Measurements from ENCODE around the gene SLC29A3. TPM values are rescaled to one million over a fixed set of nuclear protein-coding genes. Genes with fewer than 3 reads are reported as not detected.
A peak's percentile ranks its signal among the peaks of the same experiment; 100 is the strongest.

Gene SLC29A3
- total and polyA plus RNA-seq, 5 experiments from 2014 or later = 3.7 to 10.4 (median 8.2) TPM

DNA sequence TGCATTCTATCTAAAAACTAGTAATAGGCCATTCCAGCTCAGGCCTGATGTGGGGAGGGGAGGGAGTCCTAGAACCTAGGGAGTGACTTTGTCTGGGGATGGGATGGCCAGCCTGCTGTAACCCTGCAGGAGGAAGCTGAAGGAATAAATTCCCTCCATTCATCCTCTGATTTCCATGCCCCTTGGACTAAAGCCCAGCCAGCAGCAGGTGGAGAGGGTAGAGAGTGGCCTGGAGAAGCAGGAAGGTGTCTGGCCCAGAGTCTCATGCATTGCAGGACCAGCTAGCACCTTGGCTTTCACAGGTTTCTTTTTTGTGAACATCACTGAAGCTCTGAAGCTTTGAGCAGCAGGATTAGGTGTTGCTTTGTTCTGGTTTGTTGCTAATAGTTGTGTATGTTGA lies 44.9 kb downstream of the SLC29A3 start:
- ATAC-seq (no peak), DNase-seq (no peak)
- Mint-ChIP-seq H3K4me1 (peaks cover 0 to 7% (median 2%) of the 10 kb centered on the region in 4 donors), H3K27me3 (no peaks in the 10 kb centered on the region), H3K27ac (no peak overlapping the region), H3K4me3 (no peak overlapping the region), H3K9me3 (no peaks in the 10 kb centered on the region), H3K36me3 (peaks cover 7 to 41% (median 18%) of the 10 kb centered on the region in 3 donors)
- POLR2A ChIA-PET = interaction anchor here (0.7 to 1.1 kb wide), 2 partner anchors 14 to 19 kb away, joined by 3 read pairs; no protein-coding TSS in a partner anchor

DNA sequence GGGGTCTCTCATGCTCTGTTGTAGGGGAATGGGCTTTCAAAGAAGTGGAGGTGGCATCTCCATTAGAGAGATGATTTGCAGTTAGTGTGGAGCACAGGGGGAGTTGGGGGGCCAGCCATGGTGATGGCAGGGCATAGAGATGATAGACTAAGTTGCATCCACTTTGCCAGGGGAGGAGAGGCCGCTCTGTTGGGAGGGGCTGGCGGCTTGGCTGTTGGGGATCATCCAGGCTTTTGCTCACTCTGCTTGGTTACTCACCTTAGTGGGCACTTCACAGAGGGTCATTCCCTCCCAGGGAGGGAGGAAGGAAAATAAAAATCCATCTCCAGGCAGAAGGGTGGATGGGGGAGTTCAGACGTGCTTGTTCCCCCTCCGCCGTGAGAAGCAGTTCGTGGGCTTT lies 46.3 kb downstream of the SLC29A3 start:
- POLR2A ChIA-PET = no interaction called here
- Mint-ChIP-seq H3K4me3 (no peak overlapping the region), H3K4me1 (peaks cover 0 to 7% (median 0%) of the 10 kb centered on the region in 4 donors), H3K27me3 (no peaks in the 10 kb centered on the region), H3K36me3 (peaks cover 0 to 28% (median 9%) of the 10 kb centered on the region in 3 donors), H3K9me3 (no peaks in the 10 kb centered on the region), H3K27ac (no peak overlapping the region)
- ATAC-seq = no peak
- no peak for DNase-seq

DNA sequence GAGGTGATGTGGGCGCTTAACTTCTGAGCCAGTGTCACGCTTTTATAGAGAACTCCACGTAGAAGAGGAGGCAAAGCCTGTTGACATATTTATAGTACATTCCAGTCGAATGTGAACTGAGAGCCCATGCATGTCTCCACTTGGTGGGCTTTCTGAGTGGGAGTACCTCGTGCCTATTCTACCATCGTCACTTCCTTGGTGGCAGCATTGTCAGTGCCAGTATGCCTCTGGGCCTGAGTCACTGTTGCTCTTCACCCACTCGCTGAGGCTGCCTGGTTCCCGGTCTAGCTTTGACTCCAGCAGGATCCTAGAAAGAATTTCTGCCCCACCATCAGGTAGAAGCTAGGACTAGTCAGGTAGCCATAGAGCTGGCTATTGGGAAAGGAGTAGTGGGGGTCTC lies 47.6 kb downstream of the SLC29A3 start:
- ATAC-seq (no peak), DNase-seq (no peak)
- H3K9me3 Mint-ChIP-seq = no peaks in the 10 kb centered on the region
- peaks cover 0 to 24% (median 9%) of the 10 kb centered on the region in 3 donors for H3K36me3 Mint-ChIP-seq
- peaks cover 0 to 7% (median under 1%) of the 10 kb centered on the region in 4 donors for H3K4me1 Mint-ChIP-seq
- no peak overlapping the region for H3K27ac Mint-ChIP-seq
- H3K4me3 Mint-ChIP-seq = no peak overlapping the region
- POLR2A ChIA-PET = interaction anchor here (1.4 kb wide), 1 partner anchor 10 kb away, joined by 5 read pairs; no protein-coding TSS in a partner anchor
- peaks cover 0 to 10% (median 6%) of the 10 kb centered on the region in 5 donors for H3K27me3 Mint-ChIP-seq

DNA sequence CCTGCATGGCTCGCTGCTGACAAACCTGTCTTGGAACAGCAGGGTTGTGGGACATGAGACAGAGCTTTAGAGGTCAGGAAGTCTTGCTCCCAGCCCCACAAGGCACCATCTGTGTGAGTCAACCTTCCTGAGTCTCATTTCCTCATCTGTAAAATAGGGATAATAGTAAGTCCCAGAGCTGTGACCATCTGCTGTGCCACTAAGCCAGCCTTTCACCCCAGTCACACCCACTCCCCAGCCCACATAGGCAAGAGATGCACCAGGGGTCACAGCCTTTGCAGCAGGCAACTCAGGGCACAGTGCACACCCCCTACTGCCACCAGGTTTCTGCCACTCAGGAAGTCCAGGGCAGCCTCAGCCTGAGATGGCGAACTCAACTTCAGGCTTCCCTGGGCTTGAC lies 48.2 kb downstream of the SLC29A3 start:
- H3K27me3 Mint-ChIP-seq = peaks cover 0 to 12% (median 7%) of the 10 kb centered on the region in 5 donors
- H3K4me1 Mint-ChIP-seq = peaks cover 0 to 8% (median 3%) of the 10 kb centered on the region in 4 donors
- no peak for DNase-seq
- H3K27ac Mint-ChIP-seq = peak overlapping the region in 2 of 10 donors; percentile 63 to 73
- H3K9me3 Mint-ChIP-seq = no peaks in the 10 kb centered on the region
- POLR2A ChIA-PET = interaction anchor here (0.6 to 1.4 kb wide), 2 partner anchors 9 to 715 kb away, joined by 3 to 5 read pairs; no protein-coding TSS in a partner anchor
- H3K36me3 Mint-ChIP-seq = peaks cover 0 to 18% (median 5%) of the 10 kb centered on the region in 3 donors
- no peak overlapping the region for H3K4me3 Mint-ChIP-seq
- no peak for ATAC-seq

DNA sequence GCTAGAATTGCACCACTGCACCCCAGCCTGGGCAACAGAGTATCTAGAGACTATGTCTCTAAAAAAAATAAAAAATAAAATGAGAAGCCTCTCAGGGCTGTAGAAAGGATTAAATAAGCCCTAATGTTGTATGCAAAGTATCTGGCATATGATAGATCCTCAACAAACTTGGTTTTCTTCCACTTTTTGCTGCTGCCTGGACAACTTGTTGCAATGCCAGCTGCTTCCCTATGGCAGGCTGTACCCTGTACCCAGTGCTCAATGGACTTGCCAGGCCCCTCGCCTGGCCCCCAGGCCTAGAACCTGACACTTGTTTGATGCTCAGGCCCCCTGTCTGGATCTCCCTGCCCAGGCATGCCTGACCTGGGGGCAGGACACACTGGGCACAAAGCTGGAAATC lies 49.1 kb downstream of the SLC29A3 start:
- no peak overlapping the region for H3K4me3 Mint-ChIP-seq
- H3K27ac Mint-ChIP-seq = no peak overlapping the region
- POLR2A ChIA-PET = interaction anchor here (1.4 kb wide), 1 partner anchor 8 kb away, joined by 5 read pairs; no protein-coding TSS in a partner anchor
- H3K4me1 Mint-ChIP-seq = peaks cover 0 to 17% (median 3%) of the 10 kb centered on the region in 4 donors
- H3K9me3 Mint-ChIP-seq = no peaks in the 10 kb centered on the region
- ATAC-seq (no peak), DNase-seq (no peak)
- peaks cover 0 to 14% (median 7%) of the 10 kb centered on the region in 5 donors for H3K27me3 Mint-ChIP-seq
- peaks cover 0 to 10% (median 2%) of the 10 kb centered on the region in 3 donors for H3K36me3 Mint-ChIP-seq

DNA sequence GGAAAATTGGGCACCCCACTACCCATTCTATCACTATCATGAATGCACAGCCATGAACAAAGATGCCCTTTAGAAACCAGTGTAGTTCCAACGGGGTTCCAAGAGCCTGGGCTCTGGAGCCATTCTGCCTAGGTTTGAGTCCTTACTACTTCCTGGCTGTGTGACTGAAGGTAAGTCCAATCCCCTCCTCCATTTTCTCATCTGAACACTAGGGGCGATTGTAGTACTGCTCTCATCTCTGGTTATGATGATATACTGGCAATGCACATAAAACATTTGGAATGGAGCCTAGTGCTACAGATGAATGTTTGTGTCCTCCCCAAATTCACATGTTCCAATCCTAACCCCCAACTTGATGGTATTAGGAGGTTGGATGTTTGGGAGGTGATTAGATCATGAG lies 49.6 kb downstream of the SLC29A3 start:
- Mint-ChIP-seq H3K9me3 (no peaks in the 10 kb centered on the region), H3K4me1 (peaks cover 0 to 21% (median 3%) of the 10 kb centered on the region in 4 donors), H3K27me3 (peaks cover 0 to 14% (median 7%) of the 10 kb centered on the region in 5 donors), H3K36me3 (peaks cover 0 to 10% (median 2%) of the 10 kb centered on the region in 3 donors), H3K27ac (no peak overlapping the region), H3K4me3 (no peak overlapping the region)
- ATAC-seq (no peak), DNase-seq (no peak)
- POLR2A ChIA-PET = interaction anchor here (0.6 kb wide), 1 partner anchor 406 kb away, joined by 3 read pairs; no protein-coding TSS in a partner anchor

DNA sequence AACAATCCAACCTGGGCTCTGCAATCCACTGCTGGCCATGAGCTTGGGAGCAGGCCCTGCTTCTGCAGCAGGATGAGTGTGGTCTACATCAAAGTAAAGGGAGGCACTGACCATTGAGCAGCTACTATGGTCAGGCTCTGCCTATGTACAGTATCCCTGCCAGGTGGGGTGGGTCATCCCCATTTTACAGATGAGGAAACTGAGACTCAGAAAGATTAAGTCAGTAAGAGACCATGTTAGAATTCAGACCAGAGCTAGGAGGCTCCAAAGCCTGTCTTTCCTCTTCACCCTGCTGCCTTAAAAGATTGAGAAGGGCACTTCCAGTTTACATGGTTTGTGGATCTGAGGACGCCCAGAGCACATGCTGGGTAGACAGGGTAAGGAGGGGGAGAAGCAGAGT lies 50.5 kb downstream of the SLC29A3 start:
- no peak overlapping the region for H3K27ac Mint-ChIP-seq
- peaks cover 0 to 23% (median 3%) of the 10 kb centered on the region in 4 donors for H3K4me1 Mint-ChIP-seq
- H3K36me3 Mint-ChIP-seq = no peaks in the 10 kb centered on the region
- H3K9me3 Mint-ChIP-seq = no peaks in the 10 kb centered on the region
- no peak overlapping the region for H3K4me3 Mint-ChIP-seq
- DNase-seq = no peak
- POLR2A ChIA-PET = no interaction called here
- peaks cover 0 to 14% (median 7%) of the 10 kb centered on the region in 5 donors for H3K27me3 Mint-ChIP-seq
- ATAC-seq = no peak

DNA sequence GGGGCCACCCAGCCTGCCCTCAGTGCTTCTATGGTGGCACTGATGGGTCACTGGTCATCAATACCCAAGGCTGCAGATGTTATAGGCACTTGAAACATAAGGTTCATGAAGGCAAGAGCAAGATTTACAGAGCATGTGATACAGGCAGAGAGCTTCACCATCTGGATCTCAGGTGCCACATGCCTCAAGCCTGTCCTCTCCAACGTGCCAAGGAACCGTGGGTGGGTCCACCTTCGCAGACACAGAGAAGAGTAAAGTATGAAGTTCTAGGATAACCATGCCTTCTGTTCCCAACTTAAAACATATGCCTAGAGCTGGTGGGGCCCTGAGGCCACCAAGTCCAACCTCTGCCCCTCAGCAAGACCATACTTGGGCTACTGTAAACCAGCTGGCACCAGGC lies 51.0 kb downstream of the SLC29A3 start:
- no peak overlapping the region for H3K27ac Mint-ChIP-seq
- no peak for DNase-seq
- POLR2A ChIA-PET = no interaction called here
- H3K4me3 Mint-ChIP-seq = no peak overlapping the region
- peaks cover 0 to 23% (median 3%) of the 10 kb centered on the region in 4 donors for H3K4me1 Mint-ChIP-seq
- H3K9me3 Mint-ChIP-seq = no peaks in the 10 kb centered on the region
- peaks cover 0 to 14% (median 7%) of the 10 kb centered on the region in 5 donors for H3K27me3 Mint-ChIP-seq
- no peak for ATAC-seq
- H3K36me3 Mint-ChIP-seq = no peaks in the 10 kb centered on the region

DNA sequence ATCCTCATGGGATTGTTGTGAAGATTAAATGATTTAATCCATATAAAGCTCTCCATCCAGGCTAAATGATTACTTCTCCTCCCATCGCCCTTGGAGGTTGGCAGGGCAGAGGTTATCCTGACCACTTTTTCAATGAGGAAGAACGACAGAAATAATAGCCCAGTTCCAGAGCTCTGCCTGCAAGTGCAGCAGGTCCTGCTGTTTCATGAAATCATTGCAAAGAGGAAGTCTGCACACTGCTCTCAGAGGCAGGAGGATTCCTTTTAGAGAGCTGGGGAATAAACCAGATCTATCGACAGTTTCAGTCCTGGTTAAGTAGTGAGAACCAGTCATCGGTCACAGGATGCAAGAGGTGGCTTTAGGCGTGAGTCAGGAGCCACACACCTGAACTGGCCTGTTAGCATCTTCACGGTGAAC lies 52.7 kb downstream of the SLC29A3 start:
- POLR2A ChIA-PET = interaction anchor here (1.0 kb wide), 1 partner anchor 53 kb away, joined by 3 read pairs; no protein-coding TSS in a partner anchor
- DNase-seq (no peak), ATAC-seq (no peak)
- Mint-ChIP-seq H3K4me3 (no peak overlapping the region), H3K36me3 (no peaks in the 10 kb centered on the region), H3K4me1 (peaks cover 0 to 31% (median 4%) of the 10 kb centered on the region in 4 donors), H3K9me3 (no peaks in the 10 kb centered on the region), H3K27ac (peak overlapping the region in 1 of 10 donors; percentile 25), H3K27me3 (peaks cover 0 to 14% (median 7%) of the 10 kb centered on the region in 5 donors)

DNA sequence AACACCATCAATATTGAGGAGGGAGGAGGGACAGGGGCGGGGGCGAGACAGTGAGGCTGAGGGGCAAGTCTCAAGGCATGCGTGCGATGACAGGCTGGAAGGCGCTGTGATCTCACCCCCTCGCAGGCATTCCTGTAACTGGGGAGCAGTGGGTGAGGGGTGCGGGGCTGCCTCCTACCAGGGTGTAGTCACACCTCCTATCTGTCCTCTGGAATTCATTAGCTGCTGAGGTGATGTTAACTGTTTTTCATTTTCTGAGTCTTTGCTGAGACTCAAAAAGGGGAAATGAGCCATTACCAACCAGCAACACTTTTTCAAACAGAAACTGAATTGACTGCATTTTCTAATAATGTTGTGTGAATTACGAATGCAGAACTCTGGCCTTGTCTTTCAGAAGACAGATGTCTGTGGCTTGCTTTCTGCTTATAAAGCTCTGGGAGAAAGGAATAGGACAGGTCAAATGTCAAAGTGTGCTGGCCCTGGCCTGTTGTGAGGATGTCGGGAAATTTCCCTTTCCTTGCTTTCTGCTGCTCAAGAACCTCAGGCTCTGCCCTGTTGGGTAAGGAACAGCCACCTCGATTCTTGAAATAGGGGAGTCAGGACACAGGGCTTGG lies 53.9 kb downstream of the SLC29A3 start:
- peaks cover 0 to 14% (median 7%) of the 10 kb centered on the region in 5 donors for H3K27me3 Mint-ChIP-seq
- H3K36me3 Mint-ChIP-seq = no peaks in the 10 kb centered on the region
- DNase-seq = no peak
- no peak overlapping the region for H3K4me3 Mint-ChIP-seq
- POLR2A ChIA-PET = no interaction called here
- ATAC-seq = no peak
- no peaks in the 10 kb centered on the region for H3K9me3 Mint-ChIP-seq
- peaks cover 5 to 40% (median 7%) of the 10 kb centered on the region in 4 donors for H3K4me1 Mint-ChIP-seq
- peak overlapping the region in 1 of 10 donors; percentile 38 for H3K27ac Mint-ChIP-seq

DNA sequence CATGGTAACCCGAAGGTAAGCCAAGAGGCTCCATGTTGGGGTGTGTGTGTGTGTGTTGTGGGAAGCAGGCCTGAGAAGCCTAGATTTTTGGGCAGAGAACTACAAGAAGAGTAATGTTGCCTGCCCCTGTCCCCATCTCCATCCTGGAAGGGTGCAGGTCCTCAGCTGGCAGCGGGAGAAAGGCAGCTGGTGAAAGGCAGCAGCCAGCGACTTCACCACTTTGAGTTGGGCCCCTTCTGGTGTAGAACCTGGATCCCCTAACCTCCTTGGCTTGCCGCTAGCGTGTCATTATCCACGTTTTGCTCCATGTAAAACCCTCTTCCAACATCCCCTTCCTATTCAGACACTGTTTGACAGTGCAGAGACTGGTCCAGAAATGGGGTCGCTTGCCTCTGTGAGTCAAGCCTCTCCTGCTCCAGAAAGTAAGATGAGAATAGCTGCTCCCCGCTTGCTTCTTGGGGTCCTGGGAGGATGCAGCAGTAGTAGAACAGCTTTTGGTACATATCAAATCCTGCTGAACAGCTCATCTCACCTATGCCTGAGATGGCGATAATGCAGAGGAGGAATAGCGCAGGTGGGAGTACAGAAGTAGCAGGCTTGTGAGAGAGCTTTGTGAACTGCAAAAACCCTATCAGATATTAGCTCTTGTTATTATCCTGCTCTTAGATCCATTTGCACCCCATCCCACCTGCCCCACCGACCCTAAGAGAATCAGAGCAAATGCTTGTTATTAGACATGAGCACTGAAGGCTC lies 55.6 kb downstream of the SLC29A3 start:
- ATAC-seq (no peak), DNase-seq (no peak)
- Mint-ChIP-seq H3K27me3 (peaks cover 0 to 14% (median 7%) of the 10 kb centered on the region in 5 donors), H3K9me3 (no peaks in the 10 kb centered on the region), H3K36me3 (no peaks in the 10 kb centered on the region), H3K4me1 (peaks cover 2 to 47% (median 7%) of the 10 kb centered on the region in 4 donors), H3K27ac (no peak overlapping the region), H3K4me3 (no peak overlapping the region)
- POLR2A ChIA-PET = no interaction called here

DNA sequence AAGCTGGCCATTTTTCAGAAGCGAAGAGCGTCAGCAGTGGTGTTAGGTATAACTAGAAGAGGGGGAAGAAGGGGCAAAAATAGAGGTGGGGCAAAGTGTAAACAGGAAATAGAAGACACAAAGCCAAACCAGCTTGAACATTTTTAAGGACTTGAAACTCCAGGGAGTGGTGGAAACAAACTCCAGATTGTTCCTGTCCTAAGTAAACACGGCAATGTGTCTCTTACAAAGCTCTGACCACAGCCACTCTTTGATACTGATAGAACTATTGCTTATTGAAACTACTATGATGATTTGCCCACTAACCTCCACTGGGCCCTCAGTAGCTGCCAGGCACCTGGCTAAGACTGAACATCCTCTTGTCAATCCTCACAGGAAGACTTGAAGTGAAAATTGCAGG lies 56.9 kb downstream of the SLC29A3 start:
- H3K4me1 Mint-ChIP-seq = peaks cover 2 to 47% (median 7%) of the 10 kb centered on the region in 4 donors
- H3K9me3 Mint-ChIP-seq = no peaks in the 10 kb centered on the region
- DNase-seq (no peak), ATAC-seq (no peak)
- POLR2A ChIA-PET = interaction anchor here (0.9 to 1.9 kb wide), 4 partner anchors 8 to 840 kb away, joined by 3 to 5 read pairs (median 4); partner anchors contain the start of genes ANAPC16, ASCC1 and SLC29A3
- H3K27me3 Mint-ChIP-seq = peaks cover 0 to 14% (median 7%) of the 10 kb centered on the region in 5 donors
- peak overlapping the region in 9 of 10 donors; percentile 8 to 81 (median 67) for H3K4me3 Mint-ChIP-seq
- H3K27ac Mint-ChIP-seq = peak overlapping the region in 5 of 10 donors; percentile 33 to 86 (median 63)
- no peaks in the 10 kb centered on the region for H3K36me3 Mint-ChIP-seq
